SJCRH30 (cell line): ENCODE data around the gene SLC25A14. TPM values are rescaled to one million over a fixed set of nuclear protein-coding genes. Genes with fewer than 3 reads are reported as not detected.

Experiments used
- DNase-seq, 2 experiments: peaks; one replicate each; pipeline ENCODE4 v3.0.0-alpha.2; 2015 to 2020
- H3K27ac ChIP-seq: fragments of 250-450 bp; sonication (Bioruptor Pico); 2 replicates; pipeline ENCODE4 v1.5.1; 2020; ENCODE audit warnings: mild to moderate bottlenecking, moderate library complexity
- H3K27me3 ChIP-seq: fragments of 250-450 bp; sonication (Bioruptor Pico); 2 replicates; pipeline ENCODE4 v1.5.1; 2020; ENCODE audit warnings: mild to moderate bottlenecking, moderate library complexity
- H3K36me3 ChIP-seq: fragments of 250-450 bp; sonication (Bioruptor Pico); 2 replicates; pipeline ENCODE4 v1.5.1; 2020; ENCODE audit warnings: mild to moderate bottlenecking, moderate library complexity
- H3K4me1 ChIP-seq: fragments of 250-450 bp; sonication (Bioruptor Pico); 2 replicates; pipeline ENCODE4 v1.5.1; 2020; ENCODE audit warnings: mild to moderate bottlenecking, moderate library complexity
- H3K4me3 ChIP-seq: fragments of 250-450 bp; sonication (Bioruptor Pico); 2 replicates; pipeline ENCODE4 v1.5.1; 2020; ENCODE audit warnings: mild to moderate bottlenecking, moderate library complexity
- H3K9me3 ChIP-seq: fragments of 250-450 bp; sonication (Bioruptor Pico); replicated peaks from 2 replicates; pipeline ENCODE4 v1.5.1; 2020; ENCODE audit warnings: mild to moderate bottlenecking, moderate library complexity
- total RNA-seq: library from RNA; depleted of rRNA; stranded (reverse); fragments of >200 nt; shearing (Covaris generic); gene quantifications from 2 replicates; pipeline ENCODE4 v1.2.3, GENCODE V29; 2014; rRNA removed

SLC25A14 gene
- total RNA-seq, 1 experiment from 2014 or later: 17.8 TPM

DNA sequence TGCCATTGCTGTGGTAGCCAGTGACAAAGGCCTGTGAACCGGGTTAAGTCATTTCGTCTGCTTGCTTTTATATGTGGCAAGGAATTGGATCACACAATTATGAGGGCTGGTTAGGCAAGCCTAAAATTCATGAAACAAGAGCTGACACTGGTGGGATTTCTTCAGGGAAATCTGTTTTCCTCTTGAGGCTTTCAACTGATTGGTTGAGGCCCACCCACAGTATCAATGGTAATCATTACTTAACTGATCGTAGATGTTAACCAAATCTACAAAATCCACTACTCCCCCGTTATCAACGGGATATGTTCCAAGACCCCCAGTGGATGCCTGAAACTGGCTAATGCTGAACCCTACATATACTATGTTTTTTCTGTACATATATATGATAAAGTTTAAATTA is 75.1 kb downstream of the SLC25A14 start:
- H3K9me3 ChIP-seq: no peaks in the 10 kb centered on the region
- H3K4me1 ChIP-seq: no peaks in the 10 kb centered on the region
- H3K27ac ChIP-seq: no peak overlapping the region
- DNase-seq: no peak
- H3K36me3 ChIP-seq: 0 out of 2 replicates have a peak, but pooled peaks cover 3% of the 10 kb centered on the region
- no peak overlapping the region for H3K4me3 ChIP-seq
- no peaks in the 10 kb centered on the region for H3K27me3 ChIP-seq

DNA sequence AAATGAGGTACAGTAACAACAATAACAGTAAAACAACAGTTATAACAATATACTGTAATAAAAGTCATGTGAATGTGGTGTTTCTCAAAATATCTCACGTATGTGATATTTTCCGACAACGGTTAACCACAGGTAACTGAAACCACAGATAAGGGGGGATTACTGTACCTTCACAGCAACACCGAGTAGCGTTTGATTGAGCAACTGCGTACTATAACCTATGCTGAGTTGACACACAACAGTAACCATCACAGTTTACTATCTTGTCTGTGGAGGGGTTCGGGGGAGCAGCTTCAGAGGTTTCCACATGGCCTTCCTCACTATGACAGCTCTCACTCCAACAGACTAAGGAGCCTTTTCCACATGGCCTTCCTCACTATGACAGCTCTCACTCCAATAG is 75.5 kb downstream of the SLC25A14 start:
- no peak for DNase-seq
- H3K27ac ChIP-seq: no peak overlapping the region
- H3K27me3 ChIP-seq: no peaks in the 10 kb centered on the region
- no peaks in the 10 kb centered on the region for H3K4me1 ChIP-seq
- no peak overlapping the region for H3K4me3 ChIP-seq
- no peaks in the 10 kb centered on the region for H3K9me3 ChIP-seq
- 0 out of 2 replicates have a peak, but pooled peaks cover 3% of the 10 kb centered on the region for H3K36me3 ChIP-seq

DNA sequence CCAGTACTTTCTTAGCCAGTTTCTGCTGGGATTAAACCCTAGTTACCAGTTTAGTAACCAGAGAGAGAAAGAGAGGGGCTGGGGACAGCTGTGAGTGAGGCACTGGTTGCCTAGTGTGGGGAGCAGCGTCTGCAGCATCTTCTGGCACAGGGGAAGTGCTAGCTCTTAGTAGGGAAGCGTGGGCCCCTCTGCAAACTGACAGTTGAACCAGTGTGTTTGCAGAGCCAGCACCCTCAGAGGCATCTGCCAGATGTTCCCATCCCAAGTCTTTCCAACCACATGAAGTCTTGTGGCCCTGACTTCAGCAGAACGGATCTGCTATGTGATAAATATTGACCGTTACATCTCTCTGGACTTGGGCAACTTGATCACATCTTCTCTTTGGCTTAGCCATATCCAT is 77.1 kb downstream of the SLC25A14 start:
- Histone ChIP-seq H3K27me3 (no peaks in the 10 kb centered on the region), H3K36me3 (0 out of 2 replicates have a peak, but pooled peaks cover 3% of the 10 kb centered on the region), H3K4me1 (no peaks in the 10 kb centered on the region), H3K4me3 (no peak overlapping the region), H3K27ac (no peak overlapping the region), H3K9me3 (no peaks in the 10 kb centered on the region)
- DNase-seq: no peak

DNA sequence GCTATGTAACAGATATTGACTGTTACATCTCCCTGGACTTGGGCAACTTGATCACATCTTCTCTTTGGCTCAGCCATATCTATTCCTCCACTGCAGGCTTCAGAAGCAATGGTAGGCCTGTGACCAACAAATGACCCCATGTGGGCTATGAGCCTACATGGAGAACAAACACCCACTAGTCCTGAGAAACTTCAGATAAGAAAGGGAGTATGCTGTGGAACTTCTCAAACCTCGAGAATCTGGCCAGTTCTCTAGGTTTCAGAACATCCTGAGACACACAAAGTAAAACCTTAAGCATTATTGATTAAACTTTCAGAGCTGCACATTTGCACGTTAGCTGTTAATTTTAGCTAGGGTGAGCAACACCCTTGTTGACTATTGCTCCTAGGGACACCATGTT is 78.3 kb downstream of the SLC25A14 start:
- Histone ChIP-seq H3K27me3 (no peaks in the 10 kb centered on the region), H3K4me3 (no peak overlapping the region), H3K27ac (no peak overlapping the region), H3K9me3 (no peaks in the 10 kb centered on the region), H3K4me1 (no peaks in the 10 kb centered on the region), H3K36me3 (no peaks in the 10 kb centered on the region)
- DNase-seq: no peak

DNA sequence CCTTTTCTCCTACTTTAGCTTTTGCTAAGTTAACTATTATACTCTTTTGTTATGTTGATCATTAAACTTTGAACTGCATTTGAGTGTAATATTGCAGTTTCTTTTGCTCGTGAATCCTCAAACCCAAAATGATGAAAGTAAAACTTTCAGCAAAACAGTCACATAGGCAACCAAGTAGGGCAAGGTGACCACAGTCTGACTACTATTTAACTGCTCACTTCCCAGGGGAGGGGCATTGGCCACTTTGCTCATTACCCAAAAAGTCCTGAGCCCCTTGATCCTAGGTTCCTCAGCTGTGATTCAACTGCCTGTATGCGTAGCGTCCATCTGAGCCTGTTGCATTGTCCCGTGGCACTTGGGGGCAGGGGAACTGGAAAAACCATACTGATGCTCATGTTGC is 79.0 kb downstream of the SLC25A14 start:
- Histone ChIP-seq H3K4me3 (no peak overlapping the region), H3K27ac (no peak overlapping the region), H3K4me1 (no peaks in the 10 kb centered on the region), H3K36me3 (no peaks in the 10 kb centered on the region), H3K9me3 (no peaks in the 10 kb centered on the region), H3K27me3 (no peaks in the 10 kb centered on the region)
- DNase-seq: no peak

DNA sequence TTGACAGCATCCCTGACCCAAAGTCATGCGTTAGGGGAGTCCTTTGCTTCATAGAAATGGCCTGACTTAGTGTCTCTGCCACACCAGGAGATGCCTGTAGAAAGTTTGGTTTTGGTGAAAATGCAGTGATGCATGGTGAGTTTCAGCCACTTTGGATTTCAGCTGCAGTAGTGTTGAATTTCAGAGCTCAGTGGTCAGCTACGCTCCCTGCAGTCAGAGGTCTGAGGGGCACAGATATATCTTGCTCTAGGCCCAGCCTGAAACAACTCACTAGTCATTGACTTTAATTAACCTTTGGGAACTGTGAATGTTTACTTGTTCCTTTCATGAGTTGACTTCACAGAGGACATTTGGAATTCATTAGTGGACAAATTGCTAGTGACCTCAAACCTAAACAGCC is 79.5 kb downstream of the SLC25A14 start:
- Histone ChIP-seq H3K27me3 (no peaks in the 10 kb centered on the region), H3K4me1 (no peaks in the 10 kb centered on the region), H3K36me3 (no peaks in the 10 kb centered on the region), H3K9me3 (no peaks in the 10 kb centered on the region), H3K4me3 (no peak overlapping the region), H3K27ac (no peak overlapping the region)
- DNase-seq: no peak

Other genes with a start within 250 kb of the SLC25A14 start
- 5.3 and 5.5 TPM in 2 replicates for gene ELF4, start 229.4 kb upstream of the SLC25A14 start, total RNA-seq
- gene AIFM1, start 174.1 kb upstream of the SLC25A14 start, total RNA-seq: 42.9 and 46.9 TPM in 2 replicates
- gene RAB33A, start 168.0 kb upstream of the SLC25A14 start, total RNA-seq: 0.34 TPM in 1 of 2 replicates, not detected in the other
- gene ZNF280C, start 71.0 kb upstream of the SLC25A14 start, total RNA-seq: 13.6 and 16.5 TPM in 2 replicates
- gene GPR119, start 45.8 kb downstream of the SLC25A14 start, total RNA-seq: not detected in 2 replicates
- gene RBMX2, start 62.1 kb downstream of the SLC25A14 start, total RNA-seq: 30.2 and 30.6 TPM in 2 replicates